Measurements from ENCODE around the gene DNPEP. TPM values are rescaled to one million over a fixed set of nuclear protein-coding genes. Genes with fewer than 3 reads are reported as not detected.

DNPEP gene
- total RNA-seq, result 10 to 100 TPM; 40.1 to 44.4 TPM

GRCh38 chr2:219387306-219388120 lies at the start of gene DNPEP:
TSS of gene DNPEP (minus strand) at chr2:219387912. CDS start at chr2:219387794, 118 bp downstream.
- ChIA-PET POLR2A (interaction anchor here (0.6 to 3.5 kb wide), 13 partner anchors 9 to 728 kb away, joined by 3 to 17 read pairs (median 4); partner anchors contain the start of genes BCS1L, CNPPD1, DNAJB2 and GLB1L), CTCF (interaction anchor here (0.8 to 3.5 kb wide), 10 partner anchors 15 to 677 kb away, joined by 3 to 27 read pairs (median 6); partner anchors contain the start of genes DNAJB2, GMPPA and TTLL4)
- Mint-ChIP-seq H3K4me3 (peak within 1 kb of the TSS; percentile 93), H3K27ac (peak within 1 kb of the TSS; percentile 88), H3K27me3 (peaks cover 5% of the 10 kb centered on the region), H3K36me3 (ENCODE audit: low read depth) (peaks cover 24% of the 10 kb centered on the region), H3K4me1 (peaks cover 16% of the 10 kb centered on the region), H3K9me3 (no peaks in the 10 kb centered on the region)
- DNase-seq, result peak; percentile 95

- CTCF ChIA-PET, result interaction anchor here (1.0 kb wide), 1 partner anchor 93 kb away, joined by 3 read pairs; no protein-coding TSS in a partner anchor
- Mint-ChIP-seq H3K4me3 (no peak overlapping the region), H3K27ac (no peak overlapping the region), H3K4me1 (peaks cover 7% of the 10 kb centered on the region), H3K36me3 (ENCODE audit: low read depth) (no peaks in the 10 kb centered on the region), H3K9me3 (no peaks in the 10 kb centered on the region), H3K27me3 (peaks cover 32% of the 10 kb centered on the region)
- POLR2A ChIA-PET, result no interaction called here
- DNase-seq, result no peak
Measured at GRCh38 chr2:219437141-219437540, 49.4 kb upstream of the DNPEP start.

DNA sequence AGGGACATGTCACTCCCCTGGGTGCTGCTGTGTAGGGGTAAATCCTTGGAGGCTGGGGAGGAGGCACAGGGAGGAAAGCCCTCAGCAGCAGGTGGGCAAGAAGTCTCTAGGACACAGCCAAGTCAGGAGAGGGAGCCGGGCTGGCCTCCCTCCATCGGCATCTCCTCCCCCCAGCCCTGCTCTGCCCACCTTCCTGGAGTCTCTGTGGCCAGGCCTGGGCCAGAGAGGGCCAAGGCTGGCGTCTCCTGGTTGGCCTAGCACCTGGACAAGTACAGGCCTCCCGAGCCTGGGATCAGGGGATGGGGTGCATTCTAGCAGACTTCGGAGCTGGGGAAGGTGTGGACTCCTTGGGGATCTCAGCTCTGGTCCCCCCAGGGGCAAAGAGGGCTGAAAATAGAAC lies 48.8 kb upstream of the DNPEP start:
- no peaks in the 10 kb centered on the region for H3K9me3 Mint-ChIP-seq
- peaks cover 31% of the 10 kb centered on the region for H3K27me3 Mint-ChIP-seq
- H3K36me3 Mint-ChIP-seq (ENCODE audit: low read depth), result no peaks in the 10 kb centered on the region
- no peak overlapping the region for H3K27ac Mint-ChIP-seq
- no peak for DNase-seq
- CTCF ChIA-PET, result interaction anchor here (1.3 kb wide), 1 partner anchor 105 kb away, joined by 4 read pairs; no protein-coding TSS in a partner anchor
- peaks cover 6% of the 10 kb centered on the region for H3K4me1 Mint-ChIP-seq
- no peak overlapping the region for H3K4me3 Mint-ChIP-seq
- POLR2A ChIA-PET, result interaction anchor here (0.8 kb wide), 1 partner anchor 57 kb away, joined by 3 read pairs; no protein-coding TSS in a partner anchor

DNA sequence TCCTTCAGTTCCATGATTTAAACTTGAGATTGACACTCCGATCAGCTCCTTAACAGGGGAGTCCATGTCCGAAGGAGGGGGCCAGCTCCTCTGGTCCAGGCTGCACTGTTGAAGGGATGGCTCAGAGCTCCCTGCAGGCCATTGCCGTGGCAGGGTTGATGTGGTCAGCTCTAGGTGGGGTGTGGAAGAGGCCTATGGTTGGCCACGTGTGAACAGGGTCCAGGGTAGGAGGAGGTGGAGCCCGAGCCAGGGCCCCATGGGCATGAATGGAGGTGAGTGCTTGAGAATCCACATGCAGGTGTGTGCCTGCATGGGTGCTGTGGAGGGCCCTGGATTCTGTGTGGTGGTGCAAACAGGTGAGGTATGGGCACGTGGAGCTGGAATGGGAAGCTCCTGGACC lies 48.0 kb upstream of the DNPEP start:
- no peaks in the 10 kb centered on the region for H3K4me1 Mint-ChIP-seq
- ChIA-PET POLR2A (no interaction called here), CTCF (interaction anchor here (1.3 kb wide), 1 partner anchor 105 kb away, joined by 4 read pairs; no protein-coding TSS in a partner anchor)
- peaks cover 23% of the 10 kb centered on the region for H3K27me3 Mint-ChIP-seq
- no peak overlapping the region for H3K27ac Mint-ChIP-seq
- DNase-seq, result no peak
- H3K4me3 Mint-ChIP-seq, result no peak overlapping the region
- H3K9me3 Mint-ChIP-seq, result no peaks in the 10 kb centered on the region
- H3K36me3 Mint-ChIP-seq (ENCODE audit: low read depth), result no peaks in the 10 kb centered on the region

DNA sequence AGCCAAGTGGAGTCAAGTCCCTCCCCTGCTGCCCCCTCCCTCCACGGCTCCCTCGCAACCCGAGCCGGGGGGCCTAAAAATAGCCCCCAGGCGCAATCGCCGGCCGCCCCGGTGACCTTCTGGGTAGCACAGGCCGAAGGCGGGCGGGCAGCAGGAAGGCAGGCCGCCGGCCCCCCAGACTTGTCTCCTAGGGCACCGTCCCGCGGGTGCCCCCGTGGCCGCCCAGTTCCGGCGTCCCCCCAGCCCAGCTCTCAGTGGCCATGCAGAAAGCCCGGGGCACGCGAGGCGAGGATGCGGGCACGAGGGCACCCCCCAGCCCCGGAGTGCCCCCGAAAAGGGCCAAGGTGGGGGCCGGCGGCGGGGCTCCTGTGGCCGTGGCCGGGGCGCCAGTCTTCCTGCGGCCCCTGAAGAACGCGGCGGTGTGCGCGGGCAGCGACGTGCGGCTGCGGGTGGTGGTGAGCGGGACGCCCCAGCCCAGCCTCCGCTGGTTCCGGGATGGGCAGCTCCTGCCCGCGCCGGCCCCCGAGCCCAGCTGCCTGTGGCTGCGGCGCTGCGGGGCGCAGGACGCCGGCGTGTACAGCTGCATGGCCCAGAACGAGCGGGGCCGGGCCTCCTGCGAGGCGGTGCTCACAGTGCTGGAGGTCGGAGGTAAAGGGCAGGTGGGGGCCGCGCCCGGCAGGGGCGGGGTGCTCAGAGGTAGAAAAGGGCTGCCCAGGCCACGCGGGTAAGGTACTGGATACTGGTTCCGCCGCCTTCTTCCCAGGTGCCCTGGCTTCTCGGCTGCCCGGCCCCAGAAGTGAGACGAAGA lies 47.2 kb upstream of the DNPEP start, which contains the start of gene SPEG:
SPEG (plus strand) TSS at position 126 of the 808 bp plus-strand sequence; CDS start at position 261, 135 bp downstream.
- Mint-ChIP-seq H3K4me1 (no peaks in the 10 kb centered on the region), H3K4me3 (no peak within 1 kb of the TSS), H3K27ac (no peak within 1 kb of the TSS), H3K27me3 (peaks cover 20% of the 10 kb centered on the region), H3K36me3 (ENCODE audit: low read depth) (no peaks in the 10 kb centered on the region), H3K9me3 (no peaks in the 10 kb centered on the region)
- CTCF ChIA-PET, result interaction anchor here (1.4 kb wide), 1 partner anchor 95 kb away, joined by 3 read pairs; no protein-coding TSS in a partner anchor
- POLR2A ChIA-PET, result no interaction called here
- DNase-seq, result no peak

DNA sequence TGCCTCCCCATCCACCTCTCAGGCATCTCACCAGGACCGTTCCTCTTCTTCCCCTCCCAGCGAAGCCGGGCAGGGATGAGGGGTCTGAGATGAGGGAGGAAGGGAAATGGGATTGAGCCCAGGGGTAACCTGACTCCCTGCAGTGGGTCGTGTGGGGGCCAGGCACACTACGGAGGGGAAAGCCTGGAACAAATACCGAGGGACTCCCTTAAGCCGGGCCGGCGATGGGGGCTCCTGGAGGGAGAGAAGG lies 46.7 kb upstream of the DNPEP start:
- no peaks in the 10 kb centered on the region for H3K4me1 Mint-ChIP-seq
- POLR2A ChIA-PET, result no interaction called here
- H3K9me3 Mint-ChIP-seq, result no peaks in the 10 kb centered on the region

DNA sequence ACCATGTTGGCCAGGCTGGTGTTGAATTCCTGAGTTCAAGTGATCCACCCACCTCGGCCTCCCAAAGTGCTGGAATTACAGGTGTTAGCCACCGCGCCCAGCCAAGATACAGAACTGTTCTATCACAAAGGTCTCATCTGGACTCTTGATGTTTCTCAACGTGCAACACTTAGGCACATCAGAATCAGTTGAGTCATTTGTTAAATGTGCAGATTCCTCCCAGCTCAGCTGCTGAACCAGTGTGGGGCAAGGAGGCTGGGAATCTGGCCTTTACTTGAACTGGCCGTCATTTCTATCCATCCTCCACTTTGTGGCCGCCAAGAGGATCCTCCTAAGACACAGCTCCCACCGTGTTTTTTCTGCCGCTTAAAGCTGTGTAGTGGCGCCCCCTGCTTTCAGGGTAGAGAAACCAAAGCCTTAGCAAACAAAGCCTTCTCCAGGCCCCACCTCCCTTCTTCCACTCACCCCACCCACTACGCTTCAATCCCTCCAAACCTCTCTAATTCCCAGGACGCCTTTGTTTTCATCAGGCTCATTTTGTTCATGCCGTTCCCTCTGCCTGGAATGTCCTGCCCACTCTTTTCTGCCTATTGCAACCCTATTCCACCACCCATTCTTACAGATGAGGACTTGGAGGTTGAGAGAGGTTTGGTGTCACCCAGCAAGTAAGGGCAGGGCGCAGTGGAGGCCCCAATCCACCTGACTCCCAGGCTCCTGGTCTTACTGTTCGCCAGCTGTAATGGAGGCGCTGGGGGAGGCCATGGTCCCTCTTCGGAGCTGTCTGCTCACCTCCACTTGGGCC lies 46.2 kb upstream of the DNPEP start:
- no peak overlapping the region for H3K4me3 Mint-ChIP-seq
- peaks cover 17% of the 10 kb centered on the region for H3K27me3 Mint-ChIP-seq
- H3K27ac Mint-ChIP-seq, result no peak overlapping the region
- POLR2A ChIA-PET, result no interaction called here
- CTCF ChIA-PET, result interaction anchor here (1.0 to 1.4 kb wide), 3 partner anchors 31 to 96 kb away, joined by 3 to 6 read pairs (median 3); no protein-coding TSS in a partner anchor
- H3K36me3 Mint-ChIP-seq (ENCODE audit: low read depth), result no peaks in the 10 kb centered on the region
- no peak for DNase-seq
- no peaks in the 10 kb centered on the region for H3K9me3 Mint-ChIP-seq
- no peaks in the 10 kb centered on the region for H3K4me1 Mint-ChIP-seq

More for the DNA sequence above, 46.7 kb upstream of the DNPEP start:
- Mint-ChIP-seq H3K27me3 (peaks cover 17% of the 10 kb centered on the region), H3K36me3 (ENCODE audit: low read depth) (no peaks in the 10 kb centered on the region), H3K27ac (no peak overlapping the region), H3K4me3 (no peak overlapping the region)
- CTCF ChIA-PET, result interaction anchor here (1.0 to 1.4 kb wide), 3 partner anchors 31 to 95 kb away, joined by 3 to 6 read pairs (median 3); no protein-coding TSS in a partner anchor
- no peak for DNase-seq

GRCh38 chr2:219430633-219431615 lies 43.2 kb upstream of the DNPEP start:
- no peak overlapping the region for H3K27ac Mint-ChIP-seq
- ChIA-PET POLR2A (no interaction called here), CTCF (interaction anchor here (1.2 to 1.8 kb wide), 2 partner anchors 19 to 28 kb away, joined by 3 to 9 read pairs; no protein-coding TSS in a partner anchor)
- no peaks in the 10 kb centered on the region for H3K36me3 Mint-ChIP-seq (ENCODE audit: low read depth)
- no peaks in the 10 kb centered on the region for H3K9me3 Mint-ChIP-seq
- no peak overlapping the region for H3K4me3 Mint-ChIP-seq
- peaks cover 17% of the 10 kb centered on the region for H3K27me3 Mint-ChIP-seq
- DNase-seq, result no peak
- no peaks in the 10 kb centered on the region for H3K4me1 Mint-ChIP-seq

- H3K4me3 Mint-ChIP-seq, result no peak overlapping the region
- no peaks in the 10 kb centered on the region for H3K9me3 Mint-ChIP-seq
- ChIA-PET CTCF (interaction anchor here (1.8 kb wide), 1 partner anchor 27 kb away, joined by 9 read pairs; no protein-coding TSS in a partner anchor), POLR2A (no interaction called here)
- no peaks in the 10 kb centered on the region for H3K36me3 Mint-ChIP-seq (ENCODE audit: low read depth)
- no peak for DNase-seq
- H3K4me1 Mint-ChIP-seq, result no peaks in the 10 kb centered on the region
- H3K27me3 Mint-ChIP-seq, result peaks cover 11% of the 10 kb centered on the region
- no peak overlapping the region for H3K27ac Mint-ChIP-seq
Measured at GRCh38 chr2:219429958-219430606, 42.4 kb upstream of the DNPEP start.

GRCh38 chr2:219428469-219428868 lies 40.8 kb upstream of the DNPEP start:
- ChIA-PET CTCF (no interaction called here), POLR2A (no interaction called here)
- H3K27ac Mint-ChIP-seq, result no peak overlapping the region
- H3K4me3 Mint-ChIP-seq, result no peak overlapping the region
- no peaks in the 10 kb centered on the region for H3K9me3 Mint-ChIP-seq
- no peaks in the 10 kb centered on the region for H3K36me3 Mint-ChIP-seq (ENCODE audit: low read depth)
- no peak for DNase-seq
- H3K4me1 Mint-ChIP-seq, result no peaks in the 10 kb centered on the region
- peaks cover 5% of the 10 kb centered on the region for H3K27me3 Mint-ChIP-seq

GRCh38 chr2:219426534-219427136 lies 38.9 kb upstream of the DNPEP start:
- Mint-ChIP-seq H3K4me3 (no peak overlapping the region), H3K36me3 (ENCODE audit: low read depth) (no peaks in the 10 kb centered on the region), H3K27me3 (peaks cover 5% of the 10 kb centered on the region), H3K4me1 (no peaks in the 10 kb centered on the region), H3K27ac (no peak overlapping the region), H3K9me3 (no peaks in the 10 kb centered on the region)
- POLR2A ChIA-PET, result no interaction called here
- no peak for DNase-seq
- CTCF ChIA-PET, result interaction anchor here (1.0 kb wide), 1 partner anchor 31 kb away, joined by 3 read pairs; no protein-coding TSS in a partner anchor
